ENCODE results near the gene SLC25A33. TPM values are rescaled to one million over a fixed set of nuclear protein-coding genes. Genes with fewer than 3 reads are reported as not detected.

SLC25A33 gene
- total RNA-seq, 6 experiments from 2014 or later: 3.5 to 26.5 (median 8.2) TPM

- intact Hi-C loops (cut with DNase I): no loop called here
- peak; percentile 50 for TF ChIP-seq POLR2A (IDR thresholded peaks at IDR 0.05)
- peak; percentile 73 to 100 (median 92) for TF ChIP-seq CTCF (IDR thresholded peaks at IDR 0.05)
- DNase-seq (peak; percentile 96), ATAC-seq (peak; percentile 88 to 96 (median 92))
- Histone ChIP-seq H3K36me3 (peaks cover 0 to 3% (median 0%) of the 10 kb centered on the region in 4 donors), H3K27me3 (no peaks in the 10 kb centered on the region), H3K9me3 (no peaks in the 10 kb centered on the region), H3K27ac (peak within 1 kb of the TSS in 2 of 3 donors; percentile 11 to 22), H3K4me1 (peaks cover 0 to 12% (median 4%) of the 10 kb centered on the region in 4 donors), H3K4me3 (peak within 1 kb of the TSS; percentile 56 to 64 (median 63))
- WGBS (ENCODE audit: insufficient coverage, low coverage, low lambda C conversion rate, missing lambda C conversion rate): no CpG with 5 or more reads among the region's 94 CpGs
Measured at GRCh38 chr1:9588551-9589143, 49.4 kb downstream of the SLC25A33 start, which contains the start of gene TMEM201. TSS of gene TMEM201 (plus strand) at chr1:9588911. CDS start at chr1:9588931, 20 bp downstream.

GRCh38 chr1:9589144-9589718, 50.0 kb downstream of the SLC25A33 start:
- Histone ChIP-seq H3K27me3 (no peaks in the 10 kb centered on the region), H3K4me1 (peaks cover 0 to 12% (median 4%) of the 10 kb centered on the region in 4 donors), H3K4me3 (peak overlapping the region; percentile 56 to 64 (median 63)), H3K27ac (peak overlapping the region in 2 of 3 donors; percentile 11 to 22), H3K36me3 (peaks cover 0 to under 1% (median 0%) of the 10 kb centered on the region in 4 donors), H3K9me3 (no peaks in the 10 kb centered on the region)
- intact Hi-C loops (cut with DNase I): no loop called here
- ATAC-seq: peak in 1 of 4 donors; percentile 3
- DNase-seq: no peak
- TF ChIP-seq POLR2A (IDR thresholded peaks at IDR 0.05): no peak
- TF ChIP-seq CTCF (IDR thresholded peaks at IDR 0.05): no peak
- whole genome bisulfite sequencing (ENCODE audit: insufficient coverage, low coverage, low lambda C conversion rate, missing lambda C conversion rate): 13% methylated on average over 4 of the region's 63 CpGs

GRCh38 chr1:9589719-9590157, 50.5 kb downstream of the SLC25A33 start:
- TF ChIP-seq POLR2A (IDR thresholded peaks at IDR 0.05): no peak
- H3K4me1 ChIP-seq: peaks cover 0 to 12% (median 4%) of the 10 kb centered on the region in 4 donors
- H3K9me3 ChIP-seq: no peaks in the 10 kb centered on the region
- no peak for ATAC-seq
- intact Hi-C loops (cut with DNase I): no loop called here
- no peaks in the 10 kb centered on the region for H3K36me3 ChIP-seq
- H3K27ac ChIP-seq: peak overlapping the region in 1 of 3 donors; percentile 11
- 19% methylated on average over 5 of the region's 6 CpGs for WGBS (ENCODE audit: insufficient coverage, low coverage, low lambda C conversion rate, missing lambda C conversion rate)
- H3K4me3 ChIP-seq: peak overlapping the region; percentile 56 to 64 (median 63)
- H3K27me3 ChIP-seq: no peaks in the 10 kb centered on the region
- no peak for DNase-seq

- TF ChIP-seq CTCF (IDR thresholded peaks at IDR 0.05) (no peak), POLR2A (IDR thresholded peaks at IDR 0.05) (no peak)
- no peak overlapping the region for H3K27ac ChIP-seq
- ATAC-seq (no peak), DNase-seq (no peak)
- no peaks in the 10 kb centered on the region for H3K27me3 ChIP-seq
- peaks cover 0 to 12% (median 4%) of the 10 kb centered on the region in 4 donors for H3K4me1 ChIP-seq
- no CpG with 5 or more reads among the region's 7 CpGs for WGBS (ENCODE audit: insufficient coverage, low coverage, low lambda C conversion rate, missing lambda C conversion rate)
- intact Hi-C loops (cut with DNase I): no loop called here
- H3K9me3 ChIP-seq: no peaks in the 10 kb centered on the region
- no peak overlapping the region for H3K4me3 ChIP-seq
- H3K36me3 ChIP-seq: no peaks in the 10 kb centered on the region
Measured at GRCh38 chr1:9590201-9590600, 50.9 kb downstream of the SLC25A33 start.

All from right lobe of liver (tissue), 6 donors.